H54 (cell line): Measurements from ENCODE around the gene CHCHD3.

Source experiments
- DNase-seq: peaks from one replicate; pipeline ENCODE4 v3.0.0; 2011; ENCODE audit warnings: low spot score, mixed read lengths; ENCODE audit not compliant: insufficient read length
- FAIRE-seq: peaks from 3 replicates; lab custom pipeline; 2011; peaks lifted over from hg19 to GRCh38; lab: Jason Lieb, UNC
- POLR2A ChIP-seq: IDR thresholded peaks from 2 replicates; pipeline ENCODE4 v1.6.1; 2011; ENCODE audit warnings: low read depth, mild to moderate bottlenecking, low read length

CHCHD3 gene

GRCh38 chr7:132738254-132738653, 343.6 kb downstream of the CHCHD3 start:
- FAIRE-seq (no peak), DNase-seq (peak; percentile 65)

DNA sequence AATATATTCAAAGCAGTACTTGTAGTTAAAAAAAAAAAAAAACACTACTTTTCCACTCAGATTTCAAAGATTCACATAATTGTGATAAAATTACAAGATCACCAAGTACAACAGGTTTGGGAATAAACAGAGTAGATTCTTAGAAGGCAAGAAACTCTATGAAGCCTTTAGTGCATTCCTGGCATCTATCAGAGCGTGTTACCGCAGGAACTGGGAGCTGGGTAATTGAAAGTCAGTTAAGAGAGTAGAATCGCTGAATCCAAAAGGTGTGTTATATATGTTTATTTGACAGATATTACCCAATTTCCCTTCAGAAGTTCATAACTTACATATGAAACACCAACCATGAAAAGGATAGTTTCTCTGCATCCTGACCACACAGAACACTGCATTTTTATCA, 346.4 kb downstream of the CHCHD3 start:
- no peak for TF ChIP-seq POLR2A
- FAIRE-seq: no peak
- DNase-seq: no peak

More at GRCh38 chr7:132738254-132738653, 343.6 kb downstream of the CHCHD3 start:
- no peak for TF ChIP-seq POLR2A
